Endometrium (tissue), 2 donors: ENCODE data around the gene RGS6.
A peak's percentile ranks its signal among the peaks of the same experiment; 100 is the strongest.

ENCODE experiments used
- FAIRE-seq: peaks from 2 replicates; lab custom pipeline; 2012; peaks lifted over from hg19 to GRCh38; lab: Jason Lieb, UNC
- donor health status: control.
- donor health status: control.

Gene RGS6

DNA sequence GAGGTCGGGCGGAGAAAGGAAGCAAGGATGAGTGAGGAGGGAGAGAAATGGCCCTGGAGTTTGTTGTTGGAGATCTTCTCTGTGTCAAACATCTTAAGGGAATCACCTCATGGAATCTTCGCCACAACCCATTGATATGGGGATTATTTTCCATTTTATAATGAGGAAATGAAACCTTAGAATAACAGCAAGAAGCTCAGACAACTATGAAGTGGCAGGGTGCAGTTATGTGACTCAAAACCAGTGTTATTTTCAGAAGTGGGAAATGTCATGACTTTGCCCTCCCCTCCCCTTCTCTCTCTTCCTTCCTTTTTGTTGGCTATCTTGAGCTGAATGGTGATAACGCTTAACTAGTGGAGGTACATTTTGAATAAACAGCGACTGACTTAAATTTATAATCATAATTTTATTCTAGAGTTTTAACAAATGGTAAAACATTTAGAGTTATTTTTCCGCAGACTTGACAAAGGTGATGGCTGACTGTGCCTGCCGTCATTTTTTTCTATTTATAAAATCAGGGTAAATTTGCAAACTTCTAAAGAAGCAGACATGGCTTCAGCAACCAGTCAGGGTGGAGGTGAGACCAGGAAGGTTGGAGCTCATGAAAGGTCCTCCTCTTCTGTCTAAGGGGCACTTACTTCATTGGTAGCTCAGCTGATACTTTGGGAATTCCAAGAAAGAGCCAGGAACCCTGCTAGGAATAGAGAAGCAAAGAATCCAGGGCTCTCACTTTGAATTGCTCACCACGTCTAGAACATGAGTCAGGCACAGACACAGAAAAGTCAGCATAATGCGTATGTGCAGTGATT lies 232.4 kb downstream of the RGS6 start:
- FAIRE-seq, result no peak

DNA sequence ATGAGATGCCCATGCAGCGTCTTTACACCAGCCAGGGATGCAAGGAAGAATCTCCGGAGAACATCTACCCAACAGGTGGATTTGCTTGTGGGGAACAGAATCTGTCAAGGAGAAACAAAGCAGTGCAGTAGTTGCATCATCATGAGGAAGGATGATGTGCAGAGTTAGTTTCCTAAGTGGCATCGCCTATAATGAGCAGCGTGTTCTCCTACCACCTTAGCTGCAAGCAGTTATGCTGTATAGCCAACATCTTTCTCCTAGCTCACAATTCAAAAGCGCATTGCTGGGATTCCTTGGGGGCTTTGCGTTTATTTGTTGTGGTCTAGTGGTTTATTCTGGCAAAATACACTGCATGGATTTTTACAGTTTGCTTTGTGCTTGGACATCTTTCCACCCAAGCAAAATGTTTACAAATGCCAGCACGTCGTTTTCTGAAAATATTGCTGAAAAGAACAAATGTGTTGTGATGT lies 233.0 kb downstream of the RGS6 start:
- FAIRE-seq, result no peak

DNA sequence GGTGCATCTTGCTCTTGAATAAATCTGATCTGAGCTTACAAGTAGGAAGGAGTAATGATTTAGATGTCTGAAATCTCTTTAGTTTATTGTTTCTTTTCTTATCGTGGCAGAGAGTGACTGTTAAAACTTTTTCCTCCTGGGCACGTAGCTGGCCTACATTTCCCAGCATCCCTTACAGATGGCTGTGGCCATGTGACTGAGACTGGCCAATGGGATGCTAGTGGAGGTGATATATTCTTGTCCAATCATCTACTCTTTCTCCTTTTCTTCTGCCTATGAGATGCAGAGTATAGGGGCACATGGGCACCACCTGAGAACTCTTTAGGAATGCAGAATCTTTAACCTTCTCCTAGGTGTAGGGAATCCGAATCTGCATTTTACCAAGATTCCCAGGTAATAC lies 237.3 kb downstream of the RGS6 start:
- no peak for FAIRE-seq

DNA sequence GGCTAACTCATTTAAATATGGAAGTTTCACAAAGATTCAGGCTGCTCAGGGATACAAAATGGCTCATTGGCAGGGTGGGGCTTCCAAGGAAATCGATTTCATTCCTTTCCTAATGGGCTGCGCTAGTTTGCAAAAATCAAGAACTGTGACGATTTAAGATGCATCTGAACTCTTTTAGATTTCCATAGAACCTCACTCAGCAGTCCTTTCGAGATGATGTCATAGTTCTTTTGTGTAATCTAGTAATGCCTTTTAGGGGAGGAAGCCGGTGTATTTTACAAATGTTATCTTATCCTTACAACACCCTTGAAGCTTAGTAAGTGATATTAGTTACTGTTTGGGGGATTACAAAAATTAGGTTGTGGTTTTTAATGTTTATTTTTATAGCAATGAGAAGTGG lies 239.8 kb downstream of the RGS6 start:
- FAIRE-seq, result no peak

DNA sequence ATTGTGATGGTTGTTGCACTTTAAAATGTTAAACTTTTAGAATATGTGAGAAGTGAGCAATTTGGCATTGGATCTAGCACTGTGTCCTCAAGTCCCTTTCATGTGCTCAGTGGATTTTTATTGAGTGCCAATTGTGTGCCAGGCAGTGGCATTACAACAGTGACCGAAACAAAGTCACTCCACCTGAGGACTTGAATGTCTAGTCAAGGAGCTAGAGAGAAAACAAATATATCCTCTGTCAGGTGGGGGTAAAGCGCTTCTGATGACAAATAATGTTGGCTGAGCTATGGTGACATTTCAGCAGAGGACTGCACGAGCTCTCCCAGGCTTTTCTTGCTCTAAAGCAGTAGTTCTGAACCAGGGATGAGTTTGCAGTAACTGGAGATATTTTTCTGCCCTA lies 240.4 kb downstream of the RGS6 start:
- FAIRE-seq, result no peak

DNA sequence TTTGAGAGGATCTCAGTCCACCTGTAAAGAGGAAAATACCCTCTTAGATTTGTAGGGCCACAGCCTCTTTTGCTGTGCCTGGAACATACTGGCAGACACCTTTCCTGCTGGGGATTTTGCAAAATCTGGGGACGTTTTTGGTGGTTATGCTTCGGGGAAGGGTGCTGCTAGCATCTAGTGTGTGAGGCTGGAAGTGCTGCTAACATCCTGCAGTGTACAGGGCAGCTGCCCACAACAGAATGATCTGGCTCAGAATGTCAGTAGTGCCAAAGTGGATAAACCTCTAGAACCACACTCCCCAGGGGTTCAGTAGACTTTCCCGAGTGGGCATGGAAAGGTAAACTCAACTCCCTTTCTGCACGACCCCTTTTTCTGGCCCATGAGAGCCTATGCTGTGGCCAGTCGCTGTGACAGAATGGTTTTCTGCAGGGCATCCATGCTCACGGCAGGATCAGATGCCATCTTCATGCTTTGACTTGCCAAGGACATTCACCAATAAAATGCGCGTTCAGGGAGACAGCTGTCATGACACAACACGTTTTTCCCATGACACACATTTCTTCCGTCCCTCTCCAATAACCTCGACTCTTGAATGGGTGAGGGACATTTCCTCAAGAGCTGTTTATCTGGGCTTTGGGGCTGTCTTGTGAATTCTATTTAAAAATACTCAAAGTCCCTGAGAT lies 240.9 kb downstream of the RGS6 start:
- FAIRE-seq, result no peak

DNA sequence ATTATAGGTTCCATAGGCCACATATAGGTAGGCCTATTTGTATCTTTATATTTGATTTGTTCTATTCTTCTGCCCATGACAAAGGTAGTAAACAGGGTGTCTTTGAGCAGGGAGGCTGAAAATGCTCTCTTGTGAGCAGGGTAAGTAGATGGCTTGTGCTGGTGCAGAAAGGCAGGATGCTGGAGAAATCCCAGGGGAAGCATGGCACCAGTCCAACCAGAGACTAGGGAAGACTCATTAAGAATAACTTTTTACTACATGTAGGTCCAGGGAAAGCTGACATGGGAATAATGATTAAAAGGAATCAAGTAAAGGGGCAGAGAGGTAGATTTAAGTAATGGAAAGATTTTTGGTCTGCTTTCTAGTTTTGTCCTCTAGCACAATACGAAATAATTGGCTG lies 245.0 kb downstream of the RGS6 start:
- no peak for FAIRE-seq

DNA sequence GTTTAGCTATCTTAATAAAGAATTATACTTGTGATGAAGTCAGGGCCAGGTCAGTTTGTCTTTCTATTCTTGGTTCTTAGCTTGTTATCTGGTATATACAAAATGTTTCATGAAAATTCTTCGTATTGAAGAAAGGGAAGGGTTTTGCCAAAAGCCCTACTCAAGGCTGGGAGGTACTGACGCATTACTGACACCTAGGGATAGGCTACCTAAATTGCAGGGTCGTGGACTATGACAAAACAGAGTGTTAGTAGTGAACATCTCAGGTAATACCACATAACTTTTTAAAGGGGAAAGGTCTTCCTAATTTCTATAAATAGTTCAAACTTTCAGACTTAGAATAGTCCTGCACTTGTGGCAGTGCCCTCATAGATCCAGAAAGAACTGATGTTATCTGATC lies 246.3 kb downstream of the RGS6 start:
- no peak for FAIRE-seq

DNA sequence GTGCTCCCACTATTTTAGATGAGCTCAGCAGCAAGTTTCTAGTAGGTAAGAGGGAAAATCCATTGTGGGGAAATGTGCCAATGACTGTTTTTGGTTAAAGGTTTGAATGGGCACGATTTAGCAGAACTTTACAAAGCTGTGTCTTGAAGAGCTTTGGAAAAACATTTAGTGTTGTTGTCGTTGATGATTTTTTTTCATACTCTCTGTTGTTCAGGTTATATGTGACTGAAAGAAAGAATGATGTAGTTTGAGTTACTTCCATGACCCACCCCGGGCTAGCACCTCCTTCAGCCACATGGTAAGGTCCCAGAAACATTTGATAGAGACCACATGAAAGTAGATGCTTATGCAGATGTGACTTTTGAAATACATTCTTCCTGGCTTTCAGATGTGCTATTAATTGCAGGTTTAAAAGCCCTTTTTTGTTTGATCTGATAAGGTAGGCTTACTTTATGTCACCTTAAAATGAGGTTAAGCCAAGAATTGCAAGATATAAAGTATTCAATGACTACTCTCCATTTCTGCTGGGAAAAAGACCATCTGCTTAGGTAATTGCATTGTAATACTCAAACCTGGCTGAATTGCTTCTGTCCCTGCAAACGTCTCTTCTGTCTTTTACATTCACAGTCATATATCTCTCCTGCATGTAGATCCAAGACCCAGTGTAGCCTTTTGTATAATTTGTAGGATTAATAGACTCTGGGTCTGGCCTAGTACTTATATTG lies 250.6 kb downstream of the RGS6 start:
- FAIRE-seq, result no peak

DNA sequence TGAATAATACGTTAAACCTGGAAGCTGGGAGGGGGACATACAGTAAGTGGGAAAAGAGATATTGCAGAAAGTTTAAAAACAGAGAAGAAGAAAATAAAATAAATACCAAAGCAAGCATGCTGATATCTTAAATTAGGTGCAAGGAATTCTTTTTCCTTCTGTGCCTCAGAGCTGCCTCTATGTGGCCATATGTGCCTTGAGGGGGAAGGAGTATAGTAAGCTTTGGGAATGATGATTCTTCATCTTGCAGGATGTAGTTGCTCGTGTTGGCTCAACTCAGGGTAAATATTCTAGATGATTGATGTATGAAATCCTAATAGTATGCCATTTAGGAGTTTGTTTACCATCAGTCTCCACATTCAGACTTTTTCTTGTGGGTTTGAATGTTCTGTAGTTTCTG lies 251.4 kb downstream of the RGS6 start:
- no peak for FAIRE-seq

DNA sequence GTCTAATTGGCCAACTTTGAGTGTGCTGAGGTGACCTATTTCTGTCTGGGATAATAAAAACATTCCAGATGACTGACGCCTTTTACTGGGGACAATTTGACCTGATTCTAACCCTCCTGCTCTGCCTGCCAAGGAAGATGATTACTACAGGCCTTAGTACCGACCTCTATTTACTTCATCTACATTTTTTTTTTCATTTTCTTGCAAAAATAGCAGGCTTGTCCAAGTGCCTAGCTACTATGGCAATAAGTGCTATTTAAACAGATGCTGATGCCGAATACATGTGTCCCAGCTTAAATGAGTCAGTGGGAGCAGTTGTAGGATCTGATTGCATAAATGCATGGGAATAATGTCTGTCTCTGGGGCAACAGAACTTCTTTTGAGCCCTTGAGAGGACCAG lies 254.3 kb downstream of the RGS6 start:
- FAIRE-seq, result peak; percentile 87

DNA sequence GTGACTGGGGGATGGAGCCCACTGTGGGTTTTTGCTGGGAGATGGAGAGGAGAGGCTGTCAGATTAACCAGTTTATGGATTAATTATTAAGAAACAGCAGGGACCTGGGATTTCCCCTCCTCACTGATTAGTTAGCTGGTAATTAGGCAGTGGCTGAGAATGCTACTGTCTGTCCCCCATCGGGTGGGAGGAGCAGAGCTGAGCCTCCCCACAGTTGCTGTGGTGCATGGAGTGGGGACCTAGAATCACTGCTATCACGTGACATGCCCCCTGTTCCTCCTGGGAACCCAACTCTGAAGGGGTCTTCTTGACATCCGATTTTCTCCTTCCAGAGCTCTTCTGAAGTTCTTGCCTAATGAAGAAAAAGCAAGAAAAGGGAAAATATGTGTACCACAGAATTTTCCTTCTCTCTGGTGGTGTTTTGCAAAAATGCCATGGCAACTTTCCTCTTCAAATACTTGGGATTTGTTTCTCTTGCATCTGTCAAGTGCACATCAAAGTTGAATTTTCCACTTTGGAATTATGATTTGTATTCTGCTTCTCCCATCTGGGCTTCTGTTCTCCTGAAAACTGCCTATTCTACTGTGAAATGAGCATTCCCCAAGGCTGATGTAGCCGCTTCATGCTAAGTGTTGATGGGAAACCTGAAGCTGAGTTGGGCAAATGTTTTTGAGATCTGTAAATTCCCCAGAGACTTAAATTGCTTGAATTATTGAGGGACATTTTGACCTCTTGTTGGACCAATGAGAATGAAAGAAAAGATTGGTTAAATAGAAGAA lies 264.2 kb downstream of the RGS6 start:
- no peak for FAIRE-seq

DNA sequence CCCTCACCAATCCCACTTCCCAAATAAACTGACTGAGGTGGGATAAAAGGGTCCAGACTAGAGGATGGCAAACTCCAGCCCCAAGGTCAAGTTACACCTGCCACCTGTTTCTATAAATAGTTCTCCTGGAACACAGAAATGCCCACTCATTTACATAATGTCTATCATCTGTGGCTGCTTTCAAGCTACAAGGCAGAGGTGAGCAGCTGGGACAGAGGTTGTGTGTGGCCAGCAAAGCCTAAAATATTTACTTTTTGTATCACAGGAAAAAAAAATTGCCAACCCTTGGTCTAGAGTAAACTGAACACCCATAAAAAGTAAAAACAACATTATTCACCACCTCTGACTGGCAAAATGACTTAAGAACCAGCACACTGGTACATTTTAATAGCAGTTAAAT lies 269.4 kb downstream of the RGS6 start:
- no peak for FAIRE-seq

DNA sequence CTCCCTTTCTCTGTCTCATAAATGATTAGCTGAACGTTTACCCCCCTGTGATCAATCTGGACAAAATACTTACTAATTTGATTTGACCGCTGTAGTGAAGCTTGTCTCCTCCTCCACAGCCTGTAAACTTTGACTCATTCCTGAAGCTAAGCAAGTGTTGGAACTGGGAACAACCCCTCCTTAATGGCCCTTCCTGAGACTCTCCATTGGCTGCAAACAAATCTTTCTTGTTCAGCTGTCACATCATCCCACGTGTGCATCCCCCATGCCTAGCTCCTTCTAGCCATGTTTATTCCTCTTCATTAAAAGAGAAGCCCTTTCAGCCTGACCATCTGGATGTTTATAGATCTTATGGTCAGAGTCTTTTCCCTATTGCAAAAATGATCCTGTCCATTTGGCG lies 281.2 kb downstream of the RGS6 start:
- FAIRE-seq, result no peak

DNA sequence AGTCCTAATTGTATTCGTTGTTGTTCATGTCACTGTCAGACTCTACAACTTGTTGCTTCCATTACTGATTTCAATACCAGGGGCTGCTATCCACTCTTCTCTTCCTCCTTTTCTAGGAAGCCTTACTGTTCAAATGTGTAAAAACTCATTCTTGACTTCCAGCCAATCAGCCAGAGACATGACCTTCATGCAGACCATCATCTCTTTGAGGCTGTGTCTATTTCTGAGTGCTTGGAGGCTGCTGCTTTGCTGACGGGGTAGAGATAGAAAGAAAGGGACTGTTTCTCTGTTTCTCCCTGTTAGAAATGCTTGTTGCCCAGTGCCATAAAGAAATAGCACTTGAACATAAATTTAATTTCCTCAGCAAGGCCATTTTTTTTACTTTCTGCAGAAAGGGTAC lies 282.9 kb downstream of the RGS6 start:
- FAIRE-seq, result no peak

DNA sequence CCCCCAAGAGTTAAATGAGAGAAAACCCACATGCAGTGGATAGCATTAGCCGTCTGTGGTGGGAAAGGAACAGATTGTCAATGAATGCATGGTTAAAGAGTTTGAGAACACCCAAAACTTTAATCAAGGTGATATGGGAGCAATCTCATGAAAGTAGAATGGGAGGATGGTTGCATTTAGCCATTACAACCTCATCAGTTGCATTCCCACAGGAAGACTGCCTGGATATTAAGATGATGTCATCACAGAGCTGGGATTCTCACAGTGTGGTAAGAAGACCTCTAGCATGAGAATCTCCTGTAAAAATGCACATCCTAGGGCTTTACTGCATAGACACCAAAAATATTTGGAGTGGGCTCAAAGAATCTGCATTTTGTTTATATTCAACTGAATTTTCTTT lies 284.9 kb downstream of the RGS6 start:
- no peak for FAIRE-seq

DNA sequence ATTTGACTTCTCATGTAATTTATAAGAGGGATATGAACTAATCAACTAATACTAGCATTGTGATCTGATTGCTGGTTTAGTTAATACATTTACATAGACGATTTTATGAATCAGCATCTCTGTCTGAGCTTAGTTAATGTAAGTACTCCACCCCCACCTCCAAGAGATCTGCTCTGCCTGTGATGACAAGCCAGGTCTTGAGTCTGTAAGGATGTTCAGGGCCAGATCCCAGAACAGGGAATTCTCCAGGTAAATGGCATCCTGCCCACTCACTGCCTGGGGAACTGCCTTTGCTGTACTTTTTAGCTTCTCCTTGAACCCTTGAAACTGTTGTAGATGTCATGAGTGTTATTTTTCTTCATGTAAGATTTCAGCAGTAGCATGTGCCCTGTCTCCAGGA lies 289.8 kb downstream of the RGS6 start:
- FAIRE-seq, result no peak

DNA sequence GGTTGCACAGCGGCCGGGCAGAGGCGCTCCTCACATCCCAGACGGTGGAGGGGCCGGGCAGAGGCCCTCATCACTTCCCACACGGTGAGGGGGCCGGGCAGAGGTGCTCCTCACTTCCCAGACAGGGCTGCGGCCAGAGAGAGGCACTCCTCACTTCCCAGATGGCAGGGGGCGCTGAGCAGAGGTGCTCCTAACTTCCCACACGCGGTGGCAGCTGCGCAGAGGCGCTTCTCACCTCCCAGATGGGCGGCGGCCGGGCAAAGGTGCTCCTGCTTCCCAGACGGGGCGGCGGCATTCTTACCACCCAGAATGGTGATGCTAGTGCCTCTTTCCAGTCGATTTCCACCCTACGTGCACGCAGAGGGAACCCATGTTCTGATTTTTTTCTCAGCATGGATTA lies 304.4 kb downstream of the RGS6 start:
- FAIRE-seq, result no peak

DNA sequence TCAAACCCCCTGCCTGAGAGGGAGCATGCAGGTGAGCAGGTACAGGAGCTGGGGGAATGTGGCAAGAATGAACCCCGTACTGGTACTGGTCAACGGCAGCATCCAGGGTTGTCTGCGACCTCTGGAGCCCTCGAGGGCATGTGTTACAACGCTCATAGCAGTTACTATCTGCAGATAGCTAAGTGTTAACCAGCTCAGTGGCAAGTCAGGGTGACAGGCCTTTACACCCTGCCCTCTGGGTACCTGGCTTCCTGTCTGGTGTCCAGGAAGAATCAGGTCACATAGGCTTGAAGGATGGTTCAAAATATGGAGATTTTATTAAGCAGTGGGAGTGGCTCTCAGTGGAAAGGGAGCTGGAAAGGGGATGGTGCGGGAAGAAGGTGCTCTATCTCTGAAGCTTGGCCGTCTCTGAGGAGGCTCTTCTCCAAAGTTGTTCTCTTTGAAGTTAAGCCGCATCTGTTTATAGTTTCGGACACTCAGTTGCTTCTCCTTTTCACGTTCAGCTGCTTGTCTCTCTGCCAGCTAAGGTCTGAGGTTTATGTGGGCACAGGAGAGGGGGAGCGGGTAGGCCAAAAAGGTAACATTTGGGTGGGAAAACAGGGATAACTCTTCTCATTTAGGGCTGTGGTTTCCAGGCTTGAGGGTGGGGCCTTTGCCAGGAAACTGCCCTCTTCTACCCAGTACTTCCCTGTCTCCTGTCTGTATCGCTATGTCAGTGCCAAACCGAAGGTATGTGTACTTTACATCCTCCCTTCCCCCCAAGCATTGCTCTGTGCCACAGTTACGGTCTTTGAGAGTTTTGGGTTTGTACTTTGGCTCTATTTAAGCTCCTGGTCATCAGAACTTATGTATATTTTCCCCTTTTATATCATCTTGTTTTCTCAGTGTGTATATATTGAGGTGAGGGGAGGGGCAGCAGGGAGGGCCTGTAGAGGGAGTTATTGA lies 305.8 kb downstream of the RGS6 start:
- FAIRE-seq, result no peak

DNA sequence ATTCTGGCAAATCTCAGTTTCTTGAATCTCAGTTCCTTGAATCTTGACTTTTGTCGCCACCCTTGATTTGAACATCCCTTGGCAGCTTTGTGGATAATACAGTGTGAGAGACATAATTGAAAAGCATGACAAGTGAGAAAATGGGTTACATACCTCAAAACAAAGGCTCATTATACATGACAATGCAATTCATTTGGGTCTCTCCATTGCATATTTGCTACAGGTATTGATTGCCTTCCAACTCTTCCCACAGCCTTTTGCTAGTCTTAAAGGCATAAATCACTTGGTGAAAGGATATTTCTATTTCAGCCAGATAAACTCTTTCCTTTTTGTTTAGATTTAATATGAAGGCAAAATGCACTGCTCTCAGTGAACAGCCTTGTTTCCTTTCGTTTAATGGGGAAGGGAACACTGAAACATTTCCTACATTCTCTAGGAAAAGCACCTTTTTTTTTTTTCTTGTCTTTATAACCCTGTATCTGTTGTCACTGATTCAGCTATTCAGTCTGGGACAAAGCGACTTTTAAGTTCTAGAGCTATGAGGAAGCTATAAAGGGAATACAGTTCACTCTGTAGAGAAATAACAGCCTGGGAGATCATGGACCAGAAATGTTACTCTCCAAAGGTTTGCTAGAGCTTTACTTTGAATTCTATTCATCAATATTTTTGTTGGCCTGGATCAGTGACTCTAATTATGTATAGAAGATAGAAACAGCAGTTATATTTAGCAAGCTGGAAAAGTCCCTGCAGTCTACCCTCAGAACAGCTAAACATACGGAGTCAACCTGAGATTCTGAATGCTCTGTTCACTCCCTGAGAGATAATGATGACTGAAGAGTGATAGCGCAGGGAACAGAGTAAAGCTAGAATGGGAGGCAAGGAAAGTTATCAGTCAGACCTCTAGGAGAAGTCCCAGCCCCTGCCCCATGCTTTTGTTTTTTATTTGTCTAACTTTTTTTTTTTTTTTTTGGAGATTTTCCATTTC lies 311.4 kb downstream of the RGS6 start:
- FAIRE-seq, result no peak
